ENCODE results near the gene COL8A2.

COL8A2 gene

DNA sequence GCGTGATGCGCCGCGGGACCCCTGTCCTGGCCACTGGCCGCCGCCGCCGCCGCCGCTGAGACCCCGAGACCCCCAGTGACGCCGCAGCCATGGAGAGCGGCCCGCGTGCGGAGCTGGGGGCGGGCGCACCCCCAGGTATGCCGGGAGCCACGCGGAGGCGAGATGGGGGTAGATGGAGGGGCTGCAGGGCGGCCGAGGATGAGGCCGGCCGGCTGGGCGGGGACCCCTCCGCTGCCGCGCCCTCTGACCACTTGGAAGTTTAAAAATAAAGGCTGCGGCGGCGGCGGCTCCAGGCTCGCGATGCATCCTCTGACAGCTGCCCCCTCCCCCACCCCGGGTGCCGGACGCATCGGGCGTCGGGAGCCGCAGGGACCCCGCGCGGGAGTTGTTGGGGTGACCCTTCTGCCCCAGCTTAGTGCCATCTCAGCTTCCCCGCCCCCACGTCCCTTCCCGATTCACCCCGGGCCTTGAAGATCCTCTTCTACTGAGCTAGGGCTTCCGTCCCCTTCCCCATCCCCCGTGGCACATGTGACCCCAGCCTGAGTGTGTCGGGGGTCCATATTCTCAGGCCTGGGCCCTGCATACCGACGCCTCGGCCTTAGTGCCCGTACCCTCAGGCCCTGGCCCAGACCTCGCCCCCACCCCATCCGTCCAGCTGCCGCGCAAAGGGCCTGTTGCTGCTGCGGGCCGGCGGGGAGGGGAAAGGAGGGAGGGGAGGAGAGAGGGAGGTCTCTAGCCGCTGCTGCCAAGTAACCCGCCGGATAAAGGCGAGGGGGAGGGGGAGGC is 31.5 kb upstream of the COL8A2 start (continued):
- TF ChIP-seq, protein P1, sequence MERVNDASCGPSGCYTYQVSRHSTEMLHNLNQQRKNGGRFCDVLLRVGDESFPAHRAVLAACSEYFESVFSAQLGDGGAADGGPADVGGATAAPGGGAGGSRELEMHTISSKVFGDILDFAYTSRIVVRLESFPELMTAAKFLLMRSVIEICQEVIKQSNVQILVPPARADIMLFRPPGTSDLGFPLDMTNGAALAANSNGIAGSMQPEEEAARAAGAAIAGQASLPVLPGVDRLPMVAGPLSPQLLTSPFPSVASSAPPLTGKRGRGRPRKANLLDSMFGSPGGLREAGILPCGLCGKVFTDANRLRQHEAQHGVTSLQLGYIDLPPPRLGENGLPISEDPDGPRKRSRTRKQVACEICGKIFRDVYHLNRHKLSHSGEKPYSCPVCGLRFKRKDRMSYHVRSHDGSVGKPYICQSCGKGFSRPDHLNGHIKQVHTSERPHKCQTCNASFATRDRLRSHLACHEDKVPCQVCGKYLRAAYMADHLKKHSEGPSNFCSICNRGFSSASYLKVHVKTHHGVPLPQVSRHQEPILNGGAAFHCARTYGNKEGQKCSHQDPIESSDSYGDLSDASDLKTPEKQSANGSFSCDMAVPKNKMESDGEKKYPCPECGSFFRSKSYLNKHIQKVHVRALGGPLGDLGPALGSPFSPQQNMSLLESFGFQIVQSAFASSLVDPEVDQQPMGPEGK (tag by site-specific recombination; IDR thresholded peaks at IDR 0.05): peak; percentile 94
- TF ChIP-seq, protein P2, sequence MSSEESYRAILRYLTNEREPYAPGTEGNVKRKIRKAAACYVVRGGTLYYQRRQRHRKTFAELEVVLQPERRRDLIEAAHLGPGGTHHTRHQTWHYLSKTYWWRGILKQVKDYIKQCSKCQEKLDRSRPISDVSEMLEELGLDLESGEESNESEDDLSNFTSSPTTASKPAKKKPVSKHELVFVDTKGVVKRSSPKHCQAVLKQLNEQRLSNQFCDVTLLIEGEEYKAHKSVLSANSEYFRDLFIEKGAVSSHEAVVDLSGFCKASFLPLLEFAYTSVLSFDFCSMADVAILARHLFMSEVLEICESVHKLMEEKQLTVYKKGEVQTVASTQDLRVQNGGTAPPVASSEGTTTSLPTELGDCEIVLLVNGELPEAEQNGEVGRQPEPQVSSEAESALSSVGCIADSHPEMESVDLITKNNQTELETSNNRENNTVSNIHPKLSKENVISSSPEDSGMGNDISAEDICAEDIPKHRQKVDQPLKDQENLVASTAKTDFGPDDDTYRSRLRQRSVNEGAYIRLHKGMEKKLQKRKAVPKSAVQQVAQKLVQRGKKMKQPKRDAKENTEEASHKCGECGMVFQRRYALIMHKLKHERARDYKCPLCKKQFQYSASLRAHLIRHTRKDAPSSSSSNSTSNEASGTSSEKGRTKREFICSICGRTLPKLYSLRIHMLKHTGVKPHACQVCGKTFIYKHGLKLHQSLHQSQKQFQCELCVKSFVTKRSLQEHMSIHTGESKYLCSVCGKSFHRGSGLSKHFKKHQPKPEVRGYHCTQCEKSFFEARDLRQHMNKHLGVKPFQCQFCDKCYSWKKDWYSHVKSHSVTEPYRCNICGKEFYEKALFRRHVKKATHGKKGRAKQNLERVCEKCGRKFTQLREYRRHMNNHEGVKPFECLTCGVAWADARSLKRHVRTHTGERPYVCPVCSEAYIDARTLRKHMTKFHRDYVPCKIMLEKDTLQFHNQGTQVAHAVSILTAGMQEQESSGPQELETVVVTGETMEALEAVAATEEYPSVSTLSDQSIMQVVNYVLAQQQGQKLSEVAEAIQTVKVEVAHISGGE (tag by site-specific recombination; conservative IDR thresholded peaks at IDR 0.05; ENCODE audit: low read depth): peak; percentile 35; the same call in 1 of the 2 replicates
- TF ChIP-seq ZBTB17 (tag by site-specific recombination; IDR thresholded peaks at IDR 0.05) (peak; percentile 73), MZF1 (tag by site-specific recombination; IDR thresholded peaks at IDR 0.05; ENCODE audit: borderline replicate concordance) (peak; percentile 50; the same call in 1 of the 2 replicates), ZNF292 (tag by site-specific recombination; IDR thresholded peaks at IDR 0.05; ENCODE audit: borderline replicate concordance, low read depth) (no peak), ZNF114 (tag by site-specific recombination; IDR thresholded peaks at IDR 0.05) (no peak), ZNF501 (tag by site-specific recombination; IDR thresholded peaks at IDR 0.05) (peak; percentile 95), ZNF266 (tag by site-specific recombination; IDR thresholded peaks at IDR 0.05; ENCODE audit: low read depth) (no peak), ZNF518A (tag by site-specific recombination; conservative IDR thresholded peaks at IDR 0.05; ENCODE audit: low read depth) (no peak), ZBTB20 (tag by site-specific recombination; IDR thresholded peaks at IDR 0.05) (peak; percentile 63; the same call in 1 of the 2 replicates), KLF1 (tag by site-specific recombination; IDR thresholded peaks at IDR 0.05) (peak; percentile 54), ZNF658 (tag by site-specific recombination; IDR thresholded peaks at IDR 0.05) (no peak), ZNF561 (tag by site-specific recombination; IDR thresholded peaks at IDR 0.05; ENCODE audit: borderline replicate concordance) (no peak), GLIS1 (tag by site-specific recombination; IDR thresholded peaks at IDR 0.05) (peak; percentile 44), ZNF558 (tag by site-specific recombination; IDR thresholded peaks at IDR 0.05) (no peak), ZNF843 (tag by site-specific recombination; IDR thresholded peaks at IDR 0.05) (0 out of 2 replicates have a peak, but pooled peaks have one; percentile 54), ZNF366 (tag by site-specific recombination; conservative IDR thresholded peaks at IDR 0.05) (peak; percentile 95), SCRT2 (tag by site-specific recombination; IDR thresholded peaks at IDR 0.05) (peak; percentile 100), ZNF140 (tag by site-specific recombination; IDR thresholded peaks at IDR 0.05) (no peak), ZNF398 (tag by site-specific recombination; IDR thresholded peaks at IDR 0.05) (peak; percentile 99), ZNF391 (tag by site-specific recombination; IDR thresholded peaks at IDR 0.05; ENCODE audit: borderline replicate concordance, low read depth) (no peak), IKZF3 (tag by site-specific recombination; IDR thresholded peaks at IDR 0.05) (no peak), ZBTB10 (tag by site-specific recombination; IDR thresholded peaks at IDR 0.05) (peak; percentile 94)
